SIG-M5 treated with dmso at 0.1 percent for 504 hours (cell line): Measurements from ENCODE around the gene IDH3A.
A peak's percentile ranks its signal among the peaks of the same experiment; 100 is the strongest.

Experiments
- DNase-seq: peaks from one replicate; lab custom pipeline; 2025; ENCODE audit not compliant: unreplicated experiment; lab: John Stamatoyannopoulos, UW

Gene IDH3A

GRCh38 chr15:78201281-78202190 lies 52.4 kb downstream of the IDH3A start:
- DNase-seq, result no peak

DNA sequence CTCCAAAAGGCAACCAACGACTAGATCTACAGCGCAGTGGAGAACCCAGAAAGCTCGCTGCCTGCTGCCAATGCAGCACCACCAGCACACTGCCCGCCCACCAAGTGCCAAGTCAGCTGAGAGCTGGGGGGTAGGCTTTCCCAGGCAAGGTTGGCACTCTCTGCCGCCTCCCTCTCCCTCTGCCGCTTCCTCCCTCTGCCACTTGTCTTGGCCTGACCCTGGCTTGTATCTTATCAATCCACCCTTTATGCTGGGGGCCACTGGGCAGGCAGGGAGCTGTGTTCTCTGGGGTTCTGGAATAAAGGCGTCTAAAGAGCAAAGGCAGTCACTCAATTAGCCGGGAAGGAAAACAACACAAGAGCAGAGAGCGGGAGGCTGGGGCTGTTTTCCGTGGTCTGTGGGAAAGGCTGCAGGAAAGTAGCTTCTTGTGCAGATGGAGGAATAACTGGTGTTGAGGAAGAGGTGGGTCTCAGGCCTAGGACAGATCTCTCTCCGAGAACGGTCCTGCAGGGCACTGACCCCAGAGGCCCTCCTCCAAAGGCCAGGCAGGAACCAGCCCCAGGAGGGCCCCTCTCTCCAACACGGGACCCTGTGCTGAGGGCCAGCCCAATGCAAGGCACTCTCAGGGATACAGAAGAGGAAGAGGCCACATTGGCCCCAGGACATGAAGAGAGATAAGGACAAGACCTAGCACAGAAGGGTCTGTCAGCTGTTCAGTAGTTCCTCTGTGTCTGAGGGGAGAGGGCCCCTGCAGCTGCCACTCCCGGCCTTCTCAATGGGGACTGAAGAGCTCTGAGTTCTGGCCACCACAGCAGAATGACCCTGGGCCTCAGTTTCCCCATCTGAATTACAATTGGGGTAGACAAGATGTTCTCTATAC lies 54.4 kb downstream of the IDH3A start:
- no peak for DNase-seq

- DNase-seq, result no peak
Measured at GRCh38 chr15:78204351-78205309, 55.5 kb downstream of the IDH3A start.

GRCh38 chr15:78205337-78205736 lies 56.2 kb downstream of the IDH3A start:
- no peak for DNase-seq

GRCh38 chr15:78205856-78206255 lies 56.7 kb downstream of the IDH3A start:
- DNase-seq, result no peak

DNA sequence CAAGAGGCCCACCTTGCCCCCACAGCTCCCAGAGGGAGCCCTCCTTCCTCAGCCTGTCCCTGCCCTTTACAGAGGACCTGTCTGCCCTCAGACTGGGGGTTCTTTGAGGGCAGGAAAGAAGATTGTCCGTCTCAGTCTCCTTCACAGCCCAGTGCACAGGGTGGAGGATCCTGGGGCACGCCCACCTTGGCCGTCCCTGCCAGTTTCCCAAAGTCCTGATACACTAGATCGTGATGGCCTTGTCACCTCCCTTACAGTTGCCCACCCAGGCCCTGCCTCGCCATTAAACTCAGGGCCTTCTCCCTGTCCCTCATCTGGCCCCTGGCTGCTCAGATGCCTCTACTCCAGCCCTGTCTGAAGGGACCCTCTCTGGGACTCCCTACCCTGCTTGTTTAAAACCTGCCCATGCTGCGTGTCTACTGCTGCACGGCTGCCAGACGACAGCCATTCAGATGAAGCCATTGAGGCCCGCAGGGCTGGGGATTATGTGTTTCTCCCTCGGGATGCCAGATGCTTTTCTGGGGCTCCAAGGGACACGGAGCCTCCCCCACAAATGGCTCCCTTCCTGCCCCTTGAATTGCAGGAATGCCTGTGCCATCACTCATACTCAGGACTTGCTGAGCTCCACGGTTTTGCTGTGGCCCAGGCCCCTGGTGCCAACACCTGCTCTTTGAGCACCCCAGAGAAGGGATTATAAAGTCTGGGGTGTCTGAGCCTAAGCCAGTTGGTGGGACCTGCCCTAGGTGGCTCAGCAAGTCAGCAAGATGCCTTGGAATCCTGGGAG lies 57.4 kb downstream of the IDH3A start:
- no peak for DNase-seq

DNA sequence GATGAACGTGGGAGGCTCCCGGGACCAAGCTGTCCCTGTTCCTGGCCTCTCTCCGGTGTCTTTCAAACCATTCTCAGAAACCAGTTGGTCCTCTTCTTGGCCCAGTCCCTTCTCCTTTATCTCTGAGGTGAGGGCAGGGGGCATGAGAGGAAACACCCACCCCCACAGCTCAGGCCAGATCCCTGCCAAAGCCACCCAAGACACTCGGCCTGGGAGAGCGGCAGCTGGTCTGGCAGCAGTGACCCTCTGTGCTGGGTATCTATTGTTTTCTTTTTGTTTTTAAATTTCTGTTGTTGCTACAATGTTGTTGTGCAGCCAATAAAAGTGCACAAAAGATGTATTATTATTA lies 57.9 kb downstream of the IDH3A start:
- DNase-seq, result no peak

DNA sequence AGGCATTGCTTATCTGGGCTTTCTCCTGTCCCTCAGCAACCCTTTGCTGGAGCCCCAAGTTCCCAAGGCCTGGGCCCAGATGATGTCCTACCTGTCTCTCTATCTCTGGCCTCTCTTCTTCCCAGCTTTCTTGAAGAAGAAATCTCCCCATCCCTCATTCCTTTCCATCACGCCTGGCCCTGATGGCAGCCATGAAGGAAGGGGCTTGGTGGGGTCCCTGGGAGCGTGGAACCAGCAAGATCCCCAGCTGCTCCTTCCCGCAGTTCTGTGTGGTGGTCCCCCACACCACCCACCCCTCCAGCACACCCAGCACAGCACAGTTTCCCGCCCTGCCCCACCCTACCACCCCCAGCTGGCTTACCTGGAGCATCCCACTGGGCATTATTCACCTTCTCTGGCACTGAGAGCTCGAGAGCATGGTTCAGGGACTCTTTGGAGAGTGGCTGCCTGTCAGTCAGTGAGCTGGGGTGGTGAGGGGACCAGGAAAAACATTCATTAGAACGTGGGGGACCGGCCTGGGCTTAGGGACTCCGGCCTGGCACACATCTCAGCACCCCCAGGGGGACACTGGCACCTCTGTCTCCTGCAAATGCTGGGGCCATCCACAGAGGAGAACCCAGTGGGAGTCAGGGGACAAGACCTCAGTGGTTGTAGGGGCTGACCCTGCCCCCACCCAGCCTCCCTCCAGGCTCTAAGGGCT lies 58.6 kb downstream of the IDH3A start:
- no peak for DNase-seq

- no peak for DNase-seq
Measured at GRCh38 chr15:78208341-78208844, 59.2 kb downstream of the IDH3A start.

DNA sequence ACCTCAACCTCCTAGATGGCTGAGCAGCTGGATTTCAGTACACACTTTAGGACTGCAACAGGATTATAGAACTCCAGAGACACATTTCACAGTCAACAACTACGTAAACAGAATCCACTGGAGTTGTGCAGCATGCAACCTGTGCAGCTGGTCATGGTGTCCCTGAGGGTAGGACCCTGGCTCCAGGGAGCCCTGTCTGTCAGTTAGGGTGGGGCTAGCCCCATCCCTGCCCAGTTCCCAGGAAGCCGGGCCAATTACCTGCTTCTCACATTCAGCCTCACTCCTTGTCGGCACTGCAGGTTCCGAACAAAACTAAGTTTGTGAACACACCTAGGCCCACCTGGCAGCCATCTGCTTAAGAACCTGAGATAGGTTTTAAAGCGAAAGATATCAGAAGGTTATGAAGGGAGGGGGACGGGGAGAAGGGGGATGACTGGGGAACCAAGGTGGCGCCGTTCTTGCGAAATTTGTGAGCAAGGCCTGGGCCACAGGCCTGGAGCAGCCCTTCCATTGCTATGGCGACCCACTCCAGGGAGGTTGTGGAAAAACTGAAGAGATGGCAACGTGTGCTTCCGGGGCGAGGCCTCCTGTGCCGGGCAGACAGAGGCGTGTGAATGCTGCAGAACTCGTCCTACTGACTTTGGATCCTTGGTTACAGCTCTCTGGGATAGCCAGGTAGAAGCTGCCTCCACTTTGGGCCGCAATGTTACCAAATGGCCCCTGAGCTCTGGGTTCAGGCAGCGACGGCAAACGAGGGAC lies 59.9 kb downstream of the IDH3A start:
- DNase-seq, result peak; percentile 35

DNA sequence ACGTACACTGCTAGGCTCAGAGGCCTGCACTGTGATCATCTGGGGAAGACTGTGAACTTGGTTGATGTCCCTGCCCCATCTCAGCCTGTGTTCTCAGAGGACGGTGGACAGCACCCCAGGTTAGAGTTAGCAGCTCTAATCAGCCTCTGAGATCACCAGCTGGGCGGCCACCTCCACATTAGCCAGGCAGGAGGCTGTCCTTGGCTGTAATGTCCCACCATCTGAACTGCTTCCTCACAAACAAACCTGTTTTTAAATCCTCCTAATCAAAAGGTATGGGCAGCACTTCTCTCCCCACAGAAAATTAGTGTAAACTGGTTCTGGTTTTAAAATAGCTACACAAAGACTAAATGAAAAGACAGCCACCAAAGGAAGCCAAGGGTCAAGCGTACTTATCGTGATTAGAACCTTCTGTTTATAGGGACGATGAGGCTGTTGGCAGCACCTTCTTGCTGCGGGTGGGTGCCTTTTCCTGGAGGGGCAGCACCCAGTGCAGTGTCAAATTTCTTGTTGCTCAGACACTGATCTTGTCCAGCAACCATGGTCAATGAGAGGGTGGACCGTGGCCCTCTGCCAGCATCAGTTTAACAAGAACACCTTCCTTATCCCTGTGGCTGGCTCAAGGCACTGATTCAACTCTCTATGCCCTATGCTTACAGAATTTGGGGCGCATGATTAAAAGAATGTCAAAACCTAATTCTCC lies 60.6 kb downstream of the IDH3A start:
- no peak for DNase-seq

- DNase-seq, result no peak
Measured at GRCh38 chr15:78210349-78210717, 61.2 kb downstream of the IDH3A start.

- no peak for DNase-seq
Measured at GRCh38 chr15:78211189-78211921, 62.2 kb downstream of the IDH3A start.

- no peak for DNase-seq
Measured at GRCh38 chr15:78212008-78212407, 62.8 kb downstream of the IDH3A start.

DNA sequence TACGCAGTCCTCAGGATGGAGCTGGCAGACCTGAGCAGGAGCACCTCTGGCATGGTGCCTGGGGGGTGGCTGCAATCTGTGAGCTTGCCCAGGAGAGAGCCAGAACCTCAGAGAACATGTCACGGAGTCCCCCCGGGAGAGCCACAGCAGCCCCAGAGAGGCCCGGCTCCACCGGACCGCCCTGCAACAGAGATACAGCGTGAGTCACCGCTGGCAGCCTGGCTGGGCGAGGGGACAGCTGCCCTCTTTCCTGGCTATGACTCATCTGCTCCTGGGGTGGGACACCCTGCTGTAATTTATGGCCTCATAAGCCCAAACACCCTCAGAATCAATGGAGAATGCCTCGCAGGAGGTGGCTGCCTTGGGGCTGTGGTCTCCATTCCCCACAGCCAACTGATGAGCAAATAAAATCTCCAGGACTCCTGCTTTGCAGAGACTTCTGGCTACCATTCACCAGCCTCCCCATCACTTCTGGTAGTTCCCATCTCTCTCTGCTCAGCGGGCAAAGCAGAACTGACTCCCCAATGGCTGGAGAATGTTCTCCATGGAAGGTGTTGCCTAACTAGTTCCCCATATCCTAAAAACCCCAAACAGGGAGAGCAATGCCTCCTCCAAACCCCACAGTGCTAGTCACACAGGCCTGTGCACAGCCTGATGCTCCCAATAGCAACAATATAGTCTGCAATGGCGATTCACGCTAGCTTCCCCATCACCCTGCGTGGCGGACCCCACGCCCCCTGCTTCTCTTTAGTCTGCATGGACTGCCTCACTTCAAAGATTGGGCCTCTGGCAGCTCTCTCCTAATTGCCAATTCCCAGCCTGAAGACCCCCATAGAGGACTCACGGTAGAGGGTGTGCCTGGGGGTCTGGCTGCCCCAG lies 63.6 kb downstream of the IDH3A start:
- no peak for DNase-seq

DNA sequence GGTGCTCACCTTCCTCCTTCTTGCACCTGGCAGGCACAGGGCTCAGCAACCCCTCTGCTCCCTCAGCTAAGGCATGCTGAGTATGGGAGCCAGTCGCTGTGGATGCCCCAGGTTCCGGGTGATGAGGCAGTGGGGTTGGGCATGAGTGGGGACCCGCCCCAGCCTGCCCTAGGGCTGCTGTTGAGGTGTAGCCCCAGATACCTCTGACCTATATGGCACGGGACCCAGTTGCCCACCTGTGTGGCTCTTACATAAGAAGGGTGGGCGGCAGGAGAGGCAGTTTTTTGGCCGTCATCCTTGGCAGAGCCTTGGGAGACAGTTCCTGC lies 64.2 kb downstream of the IDH3A start:
- no peak for DNase-seq

- no peak for DNase-seq
Measured at GRCh38 chr15:78213956-78214355, 64.8 kb downstream of the IDH3A start.
